Loucy (cell line): ENCODE results near the gene TYR.

Experiments
- H2AFZ ChIP-seq: fragments of 200-600 bp; sonication (generic); 2 replicates; pipeline ENCODE4 v1.6.0; 2016; ENCODE audit warnings: antibody characterized with exemption, mild to moderate bottlenecking, low read length, moderate library complexity
- H3F3A ChIP-seq: fragments of 200-600 bp; 2 replicates; pipeline ENCODE4 v1.6.0; 2016; ENCODE audit warnings: antibody characterized with exemption, low read depth, mild to moderate bottlenecking
- H3K27me3 ChIP-seq: fragments of 200-600 bp; sonication (generic); 2 replicates; pipeline ENCODE4 v1.6.1; 2014; ENCODE audit warnings: low read length, mild to moderate bottlenecking; ENCODE audit not compliant: insufficient read depth, poor library complexity, severe bottlenecking
- H3K36me3 ChIP-seq: fragments of 200-600 bp; sonication (generic); 2 replicates; pipeline ENCODE4 v1.6.1; 2016; ENCODE audit warnings: low read length; ENCODE audit not compliant: insufficient read depth
- H3K4me1 ChIP-seq: fragments of 200-600 bp; sonication (generic); 2 replicates; pipeline ENCODE4 v1.5.1; 2014; ENCODE audit warnings: low read length, mild to moderate bottlenecking; ENCODE audit not compliant: insufficient read depth, poor library complexity, severe bottlenecking
- H3K4me2 ChIP-seq: fragments of 200-600 bp; sonication (generic); 2 replicates; pipeline ENCODE4 v1.6.0; 2014; ENCODE audit warnings: antibody characterized with exemption, low read length, low read depth, mild to moderate bottlenecking; ENCODE audit not compliant: poor library complexity, severe bottlenecking
- H3K4me3 ChIP-seq: fragments of 200-600 bp; sonication (generic); 2 replicates; pipeline ENCODE4 v1.5.1; 2014; ENCODE audit warnings: low read length, mild to moderate bottlenecking, mixed read lengths; ENCODE audit not compliant: poor library complexity, severe bottlenecking
- H3K79me2 ChIP-seq: fragments of 200-600 bp; sonication (generic); 2 replicates; pipeline ENCODE4 v1.6.1; 2014; ENCODE audit warnings: low read length; ENCODE audit not compliant: insufficient read depth
- H3K9ac ChIP-seq: fragments of 200-600 bp; sonication (generic); 2 replicates; pipeline ENCODE4 v1.6.0; 2014; ENCODE audit warnings: mild to moderate bottlenecking, low read depth, low read length, moderate library complexity; ENCODE audit not compliant: poor library complexity, severe bottlenecking
- H3K9me2 ChIP-seq: fragments of 200-600 bp; sonication (generic); replicated peaks from 2 replicates; pipeline ENCODE4 v1.6.1; 2016; ENCODE audit warnings: low read depth, low read length, mixed read lengths
- H3K9me3 ChIP-seq: fragments of 200-600 bp; sonication (generic); 2 replicates; pipeline ENCODE4 v1.6.1; 2014; ENCODE audit warnings: mild to moderate bottlenecking, antibody characterized with exemption, low read length, low read depth; ENCODE audit not compliant: insufficient read depth
- H4K20me1 ChIP-seq: fragments of 200-600 bp; sonication (generic); 2 replicates; pipeline ENCODE4 v1.6.0; 2014; ENCODE audit warnings: antibody characterized with exemption, low read length, mild to moderate bottlenecking; ENCODE audit not compliant: insufficient read depth, poor library complexity, severe bottlenecking
- EZH2phosphoT487 ChIP-seq: fragments of 200-600 bp; IDR thresholded peaks from 2 replicates; pipeline ENCODE4 v1.6.1; 2018; ENCODE audit warnings: antibody characterized with exemption, mild to moderate bottlenecking, moderate library complexity, borderline replicate concordance
- TF ChIP-seq, protein P1 (sequence below): fragments of 200-600 bp; sonication (generic); conservative IDR thresholded peaks from 2 replicates; pipeline ENCODE4 v1.5.1; 2014; ENCODE audit warnings: mild to moderate bottlenecking, antibody characterized with exemption, low read length

Gene TYR

DNA sequence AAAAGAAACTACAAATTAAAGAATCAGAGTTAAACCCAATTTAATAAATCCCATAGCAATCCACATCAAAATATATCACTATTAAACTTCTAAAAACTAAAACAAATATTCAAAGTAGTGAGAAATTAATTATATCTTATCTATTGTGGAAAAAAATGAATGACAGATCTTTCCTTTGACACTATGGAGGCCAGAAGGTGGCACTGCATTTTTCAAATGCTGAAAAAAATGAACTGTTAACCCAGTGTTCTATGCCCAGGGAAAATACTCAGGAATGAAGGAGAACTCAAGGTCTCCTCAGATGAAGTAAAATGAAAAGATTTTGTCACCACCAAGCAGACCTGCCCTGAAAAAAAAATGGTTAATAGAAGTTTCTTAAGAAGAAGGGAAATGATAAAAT lies 27.7 kb downstream of the TYR start:
- no peaks in the 10 kb centered on the region for H3F3A ChIP-seq
- H3K4me2 ChIP-seq = no peak overlapping the region
- H3K36me3 ChIP-seq = no peaks in the 10 kb centered on the region
- TF ChIP-seq, protein P1, sequence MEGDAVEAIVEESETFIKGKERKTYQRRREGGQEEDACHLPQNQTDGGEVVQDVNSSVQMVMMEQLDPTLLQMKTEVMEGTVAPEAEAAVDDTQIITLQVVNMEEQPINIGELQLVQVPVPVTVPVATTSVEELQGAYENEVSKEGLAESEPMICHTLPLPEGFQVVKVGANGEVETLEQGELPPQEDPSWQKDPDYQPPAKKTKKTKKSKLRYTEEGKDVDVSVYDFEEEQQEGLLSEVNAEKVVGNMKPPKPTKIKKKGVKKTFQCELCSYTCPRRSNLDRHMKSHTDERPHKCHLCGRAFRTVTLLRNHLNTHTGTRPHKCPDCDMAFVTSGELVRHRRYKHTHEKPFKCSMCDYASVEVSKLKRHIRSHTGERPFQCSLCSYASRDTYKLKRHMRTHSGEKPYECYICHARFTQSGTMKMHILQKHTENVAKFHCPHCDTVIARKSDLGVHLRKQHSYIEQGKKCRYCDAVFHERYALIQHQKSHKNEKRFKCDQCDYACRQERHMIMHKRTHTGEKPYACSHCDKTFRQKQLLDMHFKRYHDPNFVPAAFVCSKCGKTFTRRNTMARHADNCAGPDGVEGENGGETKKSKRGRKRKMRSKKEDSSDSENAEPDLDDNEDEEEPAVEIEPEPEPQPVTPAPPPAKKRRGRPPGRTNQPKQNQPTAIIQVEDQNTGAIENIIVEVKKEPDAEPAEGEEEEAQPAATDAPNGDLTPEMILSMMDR = no peak; the same call in none of the 2 replicates
- no peak for TF ChIP-seq EZH2phosphoT487
- no peaks in the 10 kb centered on the region for H3K9me3 ChIP-seq
- no peaks in the 10 kb centered on the region for H3K79me2 ChIP-seq
- no peak overlapping the region for H3K9ac ChIP-seq
- no peaks in the 10 kb centered on the region for H3K9me2 ChIP-seq
- H3K4me3 ChIP-seq = no peak overlapping the region
- H4K20me1 ChIP-seq = no peaks in the 10 kb centered on the region
- H2AFZ ChIP-seq = no peak overlapping the region
- H3K27me3 ChIP-seq = no peaks in the 10 kb centered on the region
- H3K4me1 ChIP-seq = no peaks in the 10 kb centered on the region

DNA sequence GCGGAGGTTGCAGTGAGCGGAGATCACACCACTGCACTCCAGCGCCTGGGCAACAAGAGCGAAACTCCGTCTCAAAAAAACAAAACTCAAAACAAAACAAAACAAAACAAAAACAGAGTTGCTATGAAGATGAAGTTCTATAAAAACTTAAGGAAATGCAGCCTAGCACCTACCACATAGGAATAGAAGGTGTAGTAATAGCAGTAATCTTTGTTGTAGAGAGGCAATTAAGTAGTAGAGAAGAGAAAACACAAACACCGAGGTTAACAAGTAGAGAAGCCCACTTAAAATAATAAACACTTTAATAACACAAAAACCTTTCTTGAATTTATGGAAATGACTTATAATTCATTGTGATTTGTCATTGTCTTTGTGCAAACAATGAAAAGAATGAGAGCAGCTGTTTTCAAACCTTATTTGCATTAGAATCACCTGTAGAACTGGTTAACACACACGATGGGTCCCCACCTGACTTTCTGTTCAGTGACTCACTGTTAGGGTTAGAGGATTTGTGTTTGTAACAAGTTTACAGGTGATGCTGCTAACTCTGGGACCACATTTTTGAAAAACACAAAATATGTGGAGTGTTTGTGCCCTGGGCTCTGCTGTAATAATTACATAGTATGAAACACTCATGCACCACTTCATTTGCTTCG lies 43.1 kb downstream of the TYR start:
- Histone ChIP-seq H3K4me3 (no peak overlapping the region), H3K9ac (no peak overlapping the region), H3K27me3 (no peaks in the 10 kb centered on the region), H3K9me3 (no peaks in the 10 kb centered on the region), H4K20me1 (no peaks in the 10 kb centered on the region), H3F3A (no peaks in the 10 kb centered on the region), H3K79me2 (no peaks in the 10 kb centered on the region), H2AFZ (no peak overlapping the region), H3K9me2 (no peaks in the 10 kb centered on the region), H3K4me1 (no peaks in the 10 kb centered on the region), H3K4me2 (no peak overlapping the region), H3K36me3 (no peaks in the 10 kb centered on the region)
- TF ChIP-seq, protein P1 = no peak
- no peak for TF ChIP-seq EZH2phosphoT487

DNA sequence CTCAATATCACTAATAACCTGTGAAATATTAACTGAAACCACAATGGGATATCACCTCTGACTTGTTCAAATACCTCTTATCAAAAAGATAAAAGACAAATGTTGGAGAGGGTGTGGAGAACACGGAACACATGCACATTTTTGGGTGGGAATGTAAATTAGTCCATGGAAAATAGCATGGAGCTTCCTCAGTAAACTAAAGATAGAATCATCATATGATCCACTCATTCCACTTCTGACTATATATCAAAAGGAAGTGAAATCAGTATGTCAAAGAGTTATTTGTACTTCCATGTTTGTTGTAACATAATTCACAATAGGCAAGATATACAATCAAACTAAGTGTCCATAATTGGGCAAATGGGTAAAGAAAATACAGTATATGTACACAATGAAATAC lies 57.4 kb downstream of the TYR start:
- no peak overlapping the region for H3K9ac ChIP-seq

More for the DNA sequence above, 57.4 kb downstream of the TYR start:
- Histone ChIP-seq H3K36me3 (no peaks in the 10 kb centered on the region), H3K4me3 (no peak overlapping the region), H3K27me3 (no peaks in the 10 kb centered on the region), H4K20me1 (no peaks in the 10 kb centered on the region), H3K9me3 (no peaks in the 10 kb centered on the region), H3K4me2 (no peak overlapping the region), H3F3A (no peaks in the 10 kb centered on the region), H3K9me2 (no peaks in the 10 kb centered on the region), H3K79me2 (no peaks in the 10 kb centered on the region), H3K4me1 (no peaks in the 10 kb centered on the region), H2AFZ (no peak overlapping the region)
- no peak for TF ChIP-seq EZH2phosphoT487
- TF ChIP-seq, protein P1 = no peak
